ENCODE measurements around the gene KIF26B.

The KIF26B gene

GRCh38 chr1:245684571-245684970, 529.8 kb downstream of the KIF26B start:
- no peak for TF ChIP-seq CTCF (IDR thresholded peaks at IDR 0.05)

- no peak for TF ChIP-seq CTCF (IDR thresholded peaks at IDR 0.05)
Observed at GRCh38 chr1:245685111-245685810, 530.5 kb downstream of the KIF26B start.

- TF ChIP-seq CTCF (IDR thresholded peaks at IDR 0.05), result no peak
Observed at GRCh38 chr1:245686006-245686405, 531.2 kb downstream of the KIF26B start.

- no peak for TF ChIP-seq CTCF (IDR thresholded peaks at IDR 0.05)
Observed at GRCh38 chr1:245686446-245687030, 531.8 kb downstream of the KIF26B start.

- no peak for TF ChIP-seq CTCF (IDR thresholded peaks at IDR 0.05)
Observed at GRCh38 chr1:245687152-245687635, 532.4 kb downstream of the KIF26B start.

- no peak for TF ChIP-seq CTCF (IDR thresholded peaks at IDR 0.05)
Observed at GRCh38 chr1:245687636-245688535, 533.1 kb downstream of the KIF26B start.
